BJ (cell line): Measurements from ENCODE around the gene LCOR. TPM values are rescaled to one million over a fixed set of nuclear protein-coding genes. Genes with fewer than 3 reads are reported as not detected.

Experiments
- CTCF ChIA-PET: fragments of 350-600 bp; formaldehyde crosslinking; extraction: SDS; loops from one replicate; lab custom pipeline; 2021; ENCODE audit warnings: antibody characterized with exemption, inconsistent platforms; lab: Yijun Ruan, JAX
- POLR2A ChIA-PET: fragments of 300-600 bp; sonication (Branson Sonifier 250); formaldehyde crosslinking; extraction: SDS; loops from one replicate; lab custom pipeline; 2021; ENCODE audit warnings: antibody characterized with exemption; lab: Charles Lee
- DNase-seq: peaks from one replicate; pipeline ENCODE4 v3.0.0-alpha.2; 2011; ENCODE audit warnings: low read depth
- H3K27me3 ChIP-seq: 2 replicates; pipeline ENCODE4 v1.6.0; 2011; ENCODE audit warnings: low read length; ENCODE audit not compliant: control insufficient read depth, insufficient read depth
- H3K36me3 ChIP-seq: 2 replicates; pipeline ENCODE4 v1.5.1; 2011; ENCODE audit warnings: low read length; ENCODE audit not compliant: control insufficient read depth, insufficient read depth
- H3K4me3 ChIP-seq: 2 replicates; pipeline ENCODE4 v1.5.1; 2011; ENCODE audit warnings: low read depth, mild to moderate bottlenecking, control low read depth, low read length
- polyA plus RNA-seq: library from polyadenylated mRNA; depleted of rRNA; stranded (reverse); fragments of >200 nt; gene quantifications from 2 replicates; pipeline ENCODE4 v1.2.3, GENCODE V29; 2011
- TF ChIP-seq, protein P1 (sequence below): IDR thresholded peaks from 2 replicates; pipeline ENCODE4 v1.5.1; 2011; ENCODE audit warnings: low read depth, mild to moderate bottlenecking, control low read depth, inconsistent platforms, low read length, moderate library complexity; ENCODE audit not compliant: insufficient read depth

Gene LCOR
- polyA plus RNA-seq, 1 experiment = 4.9 TPM

DNA sequence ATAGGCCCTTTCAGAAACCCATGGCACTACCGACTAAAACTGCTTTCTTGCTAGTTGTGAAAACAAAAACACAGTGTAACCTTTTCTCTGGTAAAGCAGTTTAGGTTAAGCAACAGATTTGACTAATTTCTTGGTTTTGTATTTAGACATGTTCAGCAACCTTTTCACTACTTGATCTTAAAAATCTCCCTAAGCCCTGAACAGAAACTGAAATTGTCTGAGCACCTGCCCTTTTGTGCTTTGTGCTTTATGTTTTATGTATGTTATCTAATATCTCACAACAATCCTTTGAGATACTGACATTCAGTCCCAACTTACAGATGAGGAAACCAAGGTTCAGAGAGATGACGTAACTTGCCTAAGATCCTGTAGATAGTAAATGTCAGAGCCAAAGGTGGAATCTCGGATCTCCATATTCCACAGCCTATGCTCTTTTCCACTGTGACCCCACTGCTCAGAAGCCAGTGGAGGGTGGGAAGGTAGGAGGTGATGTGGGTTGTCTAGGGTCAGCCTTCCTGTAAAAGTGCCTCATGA is 146.6 kb downstream of the LCOR start:
- no peaks in the 10 kb centered on the region for H3K27me3 ChIP-seq
- no peak overlapping the region for H3K4me3 ChIP-seq
- CTCF ChIA-PET = no interaction called here
- DNase-seq = no peak
- no peaks in the 10 kb centered on the region for H3K36me3 ChIP-seq
- TF ChIP-seq, protein P1, sequence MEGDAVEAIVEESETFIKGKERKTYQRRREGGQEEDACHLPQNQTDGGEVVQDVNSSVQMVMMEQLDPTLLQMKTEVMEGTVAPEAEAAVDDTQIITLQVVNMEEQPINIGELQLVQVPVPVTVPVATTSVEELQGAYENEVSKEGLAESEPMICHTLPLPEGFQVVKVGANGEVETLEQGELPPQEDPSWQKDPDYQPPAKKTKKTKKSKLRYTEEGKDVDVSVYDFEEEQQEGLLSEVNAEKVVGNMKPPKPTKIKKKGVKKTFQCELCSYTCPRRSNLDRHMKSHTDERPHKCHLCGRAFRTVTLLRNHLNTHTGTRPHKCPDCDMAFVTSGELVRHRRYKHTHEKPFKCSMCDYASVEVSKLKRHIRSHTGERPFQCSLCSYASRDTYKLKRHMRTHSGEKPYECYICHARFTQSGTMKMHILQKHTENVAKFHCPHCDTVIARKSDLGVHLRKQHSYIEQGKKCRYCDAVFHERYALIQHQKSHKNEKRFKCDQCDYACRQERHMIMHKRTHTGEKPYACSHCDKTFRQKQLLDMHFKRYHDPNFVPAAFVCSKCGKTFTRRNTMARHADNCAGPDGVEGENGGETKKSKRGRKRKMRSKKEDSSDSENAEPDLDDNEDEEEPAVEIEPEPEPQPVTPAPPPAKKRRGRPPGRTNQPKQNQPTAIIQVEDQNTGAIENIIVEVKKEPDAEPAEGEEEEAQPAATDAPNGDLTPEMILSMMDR = no peak
- POLR2A ChIA-PET = interaction anchor here (0.5 kb wide), 1 partner anchor 21 kb away, joined by 3 read pairs; no protein-coding TSS in a partner anchor

DNA sequence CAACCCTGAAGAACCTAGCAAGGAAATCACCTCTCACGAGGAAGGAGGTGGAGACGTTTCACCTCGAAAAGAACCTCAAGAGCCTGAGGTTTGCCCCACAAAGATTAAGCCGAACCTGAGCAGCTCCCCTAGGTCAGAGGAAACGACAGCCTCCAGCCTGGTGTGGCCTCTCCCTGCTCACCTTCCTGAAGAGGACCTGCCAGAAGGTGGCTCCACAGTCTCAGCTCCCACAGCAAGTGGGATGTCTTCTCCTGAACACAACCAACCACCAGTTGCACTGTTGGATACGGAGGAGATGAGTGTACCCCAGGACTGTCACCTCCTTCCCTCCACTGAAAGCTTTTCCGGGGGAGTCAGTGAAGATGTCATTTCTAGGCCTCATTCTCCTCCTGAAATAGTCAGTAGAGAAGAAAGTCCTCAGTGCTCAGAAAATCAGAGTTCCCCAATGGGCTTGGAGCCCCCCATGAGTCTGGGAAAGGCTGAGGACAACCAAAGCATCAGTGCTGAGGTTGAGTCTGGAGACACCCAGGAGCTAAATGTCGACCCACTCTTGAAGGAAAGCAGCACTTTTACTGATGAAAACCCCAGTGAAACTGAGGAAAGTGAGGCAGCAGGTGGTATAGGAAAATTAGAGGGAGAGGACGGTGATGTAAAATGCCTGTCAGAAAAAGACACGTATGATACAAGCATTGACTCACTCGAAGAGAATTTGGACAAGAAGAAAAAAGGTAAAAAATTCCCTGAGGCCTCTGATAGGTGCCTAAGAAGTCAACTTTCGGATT is 150.2 kb downstream of the LCOR start:
- TF ChIP-seq, protein P1 = no peak
- H3K4me3 ChIP-seq = no peak overlapping the region
- H3K36me3 ChIP-seq = no peaks in the 10 kb centered on the region
- no peak for DNase-seq
- H3K27me3 ChIP-seq = no peaks in the 10 kb centered on the region
- CTCF ChIA-PET = interaction anchor here (0.9 to 2.2 kb wide), 2 partner anchors 9 to 55 kb away, joined by 3 to 5 read pairs; no protein-coding TSS in a partner anchor
- POLR2A ChIA-PET = no interaction called here

DNA sequence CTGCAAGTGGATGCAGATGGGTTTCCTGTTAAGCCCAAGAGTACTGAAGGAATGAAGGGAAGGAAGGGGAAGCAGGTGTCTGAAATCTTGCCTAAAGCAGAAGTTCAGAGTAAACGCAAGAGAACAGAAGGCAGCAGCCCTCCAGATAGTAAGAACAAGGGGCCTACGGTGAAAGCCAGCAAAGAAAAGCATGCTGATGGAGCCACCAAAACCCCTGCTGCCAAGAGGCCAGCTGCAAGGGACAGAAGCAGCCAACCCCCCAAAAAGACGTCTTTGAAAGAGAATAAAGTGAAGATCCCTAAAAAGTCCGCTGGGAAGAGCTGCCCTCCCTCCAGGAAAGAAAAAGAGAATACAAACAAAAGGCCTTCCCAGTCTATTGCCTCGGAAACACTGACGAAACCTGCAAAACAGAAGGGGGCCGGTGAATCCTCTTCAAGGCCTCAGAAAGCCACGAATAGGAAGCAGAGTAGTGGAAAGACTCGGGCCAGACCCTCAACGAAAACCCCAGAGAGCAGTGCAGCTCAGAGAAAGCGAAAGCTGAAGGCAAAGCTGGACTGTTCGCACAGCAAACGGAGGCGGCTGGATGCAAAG is 152.5 kb downstream of the LCOR start:
- Histone ChIP-seq H3K36me3 (no peaks in the 10 kb centered on the region), H3K27me3 (no peaks in the 10 kb centered on the region), H3K4me3 (no peak overlapping the region)
- ChIA-PET POLR2A (no interaction called here), CTCF (no interaction called here)
- TF ChIP-seq, protein P1 = no peak
- DNase-seq = no peak

DNA sequence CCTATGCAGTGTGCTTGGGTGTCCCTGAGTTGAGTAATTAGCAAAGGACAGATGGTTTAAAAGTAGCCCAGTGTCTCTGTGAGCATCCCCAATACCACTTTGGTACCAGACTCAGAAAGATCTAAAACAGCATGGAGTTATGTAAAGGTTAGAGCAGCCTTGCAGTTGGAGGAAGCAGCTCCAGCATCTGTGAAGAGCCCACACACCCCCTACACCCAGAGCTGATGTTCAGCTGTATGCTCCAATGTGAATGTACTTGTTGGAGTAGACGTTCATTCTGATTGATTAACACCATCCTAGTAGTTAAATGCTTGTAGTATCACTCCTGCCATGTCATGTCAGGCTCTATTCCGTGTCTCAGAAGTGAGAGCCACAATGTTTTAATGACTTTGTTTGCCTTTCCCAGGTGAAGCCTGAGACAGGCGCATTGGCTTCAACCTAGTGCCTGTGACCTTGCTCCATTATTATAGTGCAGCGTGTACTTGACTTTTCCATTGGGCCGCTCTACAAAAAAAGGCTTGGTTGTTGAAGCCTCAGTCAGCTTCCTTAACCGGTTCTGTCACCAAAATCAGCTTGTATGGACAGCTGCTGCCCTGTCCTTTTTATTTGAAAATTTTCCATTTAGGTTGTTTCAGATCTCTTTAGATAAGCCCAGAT is 154.2 kb downstream of the LCOR start:
- Histone ChIP-seq H3K36me3 (no peaks in the 10 kb centered on the region), H3K4me3 (no peak overlapping the region), H3K27me3 (no peaks in the 10 kb centered on the region)
- POLR2A ChIA-PET = no interaction called here
- CTCF ChIA-PET = interaction anchor here (1.0 to 2.1 kb wide), 3 partner anchors 10 to 76 kb away, joined by 3 to 8 read pairs (median 3); no protein-coding TSS in a partner anchor
- DNase-seq = no peak
- TF ChIP-seq, protein P1 = no peak
